GM12874 (cell line): ENCODE results near the gene SNTG2.

ENCODE experiments used
- TF ChIP-seq, protein P1 (sequence below): IDR thresholded peaks from 2 replicates; pipeline ENCODE4 v1.5.1; 2011; ENCODE audit warnings: low read depth, mild to moderate bottlenecking, control low read depth, low read length, moderate library complexity; ENCODE audit not compliant: insufficient read depth

Gene SNTG2

DNA sequence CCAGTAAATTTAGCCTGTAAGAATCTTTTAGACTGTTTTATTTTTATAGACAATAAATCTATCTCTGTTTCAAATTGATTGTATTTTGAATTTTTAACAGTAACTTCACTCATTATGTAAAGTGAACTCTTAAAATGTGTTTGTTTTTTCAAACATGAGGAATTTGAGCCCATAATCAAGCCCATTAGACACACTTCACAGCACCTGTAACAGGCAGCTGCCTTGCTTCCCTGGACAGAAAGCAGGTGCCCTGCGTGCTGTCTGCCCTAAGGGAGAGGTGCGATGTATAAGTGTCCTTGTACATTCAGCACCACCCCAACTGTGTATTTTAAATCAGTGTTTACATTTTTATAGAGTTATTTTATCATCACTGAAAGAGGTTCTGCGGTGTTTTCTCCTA, 276.1 kb downstream of the SNTG2 start:
- TF ChIP-seq, protein P1, sequence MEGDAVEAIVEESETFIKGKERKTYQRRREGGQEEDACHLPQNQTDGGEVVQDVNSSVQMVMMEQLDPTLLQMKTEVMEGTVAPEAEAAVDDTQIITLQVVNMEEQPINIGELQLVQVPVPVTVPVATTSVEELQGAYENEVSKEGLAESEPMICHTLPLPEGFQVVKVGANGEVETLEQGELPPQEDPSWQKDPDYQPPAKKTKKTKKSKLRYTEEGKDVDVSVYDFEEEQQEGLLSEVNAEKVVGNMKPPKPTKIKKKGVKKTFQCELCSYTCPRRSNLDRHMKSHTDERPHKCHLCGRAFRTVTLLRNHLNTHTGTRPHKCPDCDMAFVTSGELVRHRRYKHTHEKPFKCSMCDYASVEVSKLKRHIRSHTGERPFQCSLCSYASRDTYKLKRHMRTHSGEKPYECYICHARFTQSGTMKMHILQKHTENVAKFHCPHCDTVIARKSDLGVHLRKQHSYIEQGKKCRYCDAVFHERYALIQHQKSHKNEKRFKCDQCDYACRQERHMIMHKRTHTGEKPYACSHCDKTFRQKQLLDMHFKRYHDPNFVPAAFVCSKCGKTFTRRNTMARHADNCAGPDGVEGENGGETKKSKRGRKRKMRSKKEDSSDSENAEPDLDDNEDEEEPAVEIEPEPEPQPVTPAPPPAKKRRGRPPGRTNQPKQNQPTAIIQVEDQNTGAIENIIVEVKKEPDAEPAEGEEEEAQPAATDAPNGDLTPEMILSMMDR, result no peak

DNA sequence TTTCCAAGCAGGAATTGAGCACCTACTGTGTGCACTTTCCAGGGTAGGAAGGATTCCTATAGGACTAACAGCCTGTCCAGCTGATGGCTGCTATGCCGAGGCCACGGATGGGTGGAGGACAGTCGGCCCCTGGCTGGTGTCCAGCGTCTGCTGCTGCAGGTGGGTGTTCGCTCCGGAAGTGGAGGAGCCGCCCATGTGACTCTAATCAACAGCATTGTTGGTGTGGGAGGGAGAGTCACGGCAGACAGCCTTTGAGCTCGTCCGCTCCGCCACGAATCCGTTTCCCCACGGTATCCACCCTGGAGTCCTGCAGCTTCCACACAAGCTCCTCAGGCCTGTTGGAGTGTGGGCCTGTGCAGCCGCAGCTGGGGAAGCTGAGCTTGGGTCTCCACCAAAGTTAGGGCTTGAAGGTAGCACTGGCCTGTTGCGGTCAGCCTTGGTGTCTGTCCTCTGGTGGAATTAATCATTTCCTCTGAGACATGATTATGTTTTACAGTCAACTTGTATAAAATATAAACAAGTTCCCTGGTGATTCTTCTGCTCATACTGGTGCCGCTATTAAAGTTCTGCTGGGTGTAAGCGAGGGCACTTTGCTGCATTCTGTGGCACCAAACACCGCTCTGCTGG, 276.7 kb downstream of the SNTG2 start:
- TF ChIP-seq, protein P1, result no peak

GRCh38 chr2:1230155-1230893, 279.7 kb downstream of the SNTG2 start:
- TF ChIP-seq, protein P1, result no peak

DNA sequence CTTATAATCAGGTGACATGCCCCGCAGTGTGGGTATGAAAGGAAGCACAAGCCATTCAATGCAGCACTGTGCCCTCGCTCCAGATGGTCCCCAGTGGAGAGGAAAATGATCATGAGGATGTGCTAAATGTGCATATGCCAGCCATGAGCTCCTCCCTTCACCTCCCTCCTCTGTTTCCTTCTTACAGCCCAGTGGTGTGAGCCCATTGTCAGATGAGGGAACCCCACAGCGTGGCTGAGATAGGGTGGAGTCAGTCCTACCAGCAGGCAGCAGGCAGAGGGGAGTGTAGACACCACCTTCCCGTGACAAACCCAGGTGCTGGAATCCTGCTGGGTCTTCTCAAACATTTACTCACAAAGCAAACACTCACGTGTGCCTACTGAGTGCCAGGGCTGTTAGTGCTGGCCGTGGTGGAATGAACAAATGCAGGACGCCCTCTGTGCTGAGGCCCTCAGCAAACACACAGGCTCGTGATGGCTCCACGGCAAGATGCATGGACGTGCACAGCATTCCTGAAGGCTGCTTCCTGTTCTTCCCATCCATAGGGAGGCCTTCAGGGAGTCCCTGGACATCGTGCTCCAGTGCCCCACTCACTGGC, 280.9 kb downstream of the SNTG2 start:
- TF ChIP-seq, protein P1, result no peak

DNA sequence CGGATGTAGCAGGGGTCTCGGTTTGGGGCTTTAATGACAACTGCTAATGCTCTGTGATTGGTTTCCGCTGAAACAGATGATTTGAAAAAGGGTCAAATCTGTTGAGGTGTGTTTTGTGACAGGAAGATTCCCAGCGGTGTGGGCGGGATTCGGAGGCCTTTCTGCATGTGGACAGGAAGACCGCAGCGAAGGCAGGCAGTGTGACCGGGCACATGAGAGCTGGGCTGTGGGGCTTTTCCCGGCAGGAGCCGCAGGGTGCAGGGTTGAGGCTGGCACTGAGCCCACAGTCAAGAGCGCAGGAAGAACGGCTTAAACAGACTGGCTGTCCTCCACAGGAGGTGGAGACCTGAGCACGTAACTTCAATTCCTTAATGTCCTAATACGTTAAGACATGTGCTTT, 282.6 kb downstream of the SNTG2 start:
- TF ChIP-seq, protein P1, result no peak

DNA sequence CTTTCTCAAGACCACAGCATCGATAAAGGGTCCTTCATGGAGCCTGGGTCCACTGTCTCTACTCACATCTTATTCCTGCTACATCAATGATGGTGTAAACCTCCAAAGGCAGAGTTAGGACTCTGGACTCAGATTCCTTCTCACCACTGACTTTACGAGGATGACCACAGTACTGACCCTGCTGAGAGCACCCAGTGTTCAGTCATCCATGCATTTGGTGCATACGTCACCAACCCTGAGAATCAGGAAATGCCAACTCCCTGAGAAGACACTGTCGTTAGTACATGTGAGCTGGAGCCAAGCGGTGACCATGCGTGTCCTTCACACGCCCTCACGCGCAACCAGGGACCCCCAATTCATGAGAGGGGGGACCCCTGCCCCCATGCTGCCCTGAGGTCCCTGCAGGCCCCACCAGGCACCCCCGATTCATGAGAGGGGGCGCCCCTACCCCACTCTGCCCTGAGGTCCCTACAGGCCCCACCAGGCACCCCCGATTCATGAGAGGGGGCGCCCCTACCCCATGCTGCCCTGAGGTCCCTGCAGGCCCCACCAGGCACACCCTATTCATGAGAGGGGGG, 284.2 kb downstream of the SNTG2 start:
- TF ChIP-seq, protein P1, result no peak

GRCh38 chr2:1235806-1236205, 285.2 kb downstream of the SNTG2 start:
- TF ChIP-seq, protein P1, result no peak
